Measurements from ENCODE around the gene KIF4B. TPM values are rescaled to one million over a fixed set of nuclear protein-coding genes. Genes with fewer than 3 reads are reported as not detected.

Gene KIF4B
- total RNA-seq, 1 experiment from 2014 or later = 0.07 TPM

DNA sequence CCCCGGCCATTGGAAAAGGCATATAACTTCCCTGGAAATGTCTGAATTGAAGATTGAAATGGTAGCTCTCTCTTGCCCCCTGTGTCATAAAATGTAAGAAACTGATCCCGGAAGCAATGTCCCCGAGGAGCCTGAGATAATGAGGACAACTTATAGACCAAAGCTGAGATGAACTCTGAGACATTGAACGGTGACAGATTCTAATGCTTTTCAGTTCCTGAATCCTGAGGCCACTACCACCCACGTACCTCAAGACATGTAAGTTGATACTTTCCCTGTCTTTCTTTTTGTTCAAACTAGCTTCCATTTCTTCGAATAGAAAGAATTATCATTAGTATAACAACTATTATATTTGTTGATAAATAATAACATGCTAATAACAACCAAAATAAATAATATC is 51.0 kb downstream of the KIF4B start:
- H3K4me2 ChIP-seq (ENCODE audit: insufficient read depth, insufficient read length, low read length) = no peak overlapping the region
- H3K79me2 ChIP-seq (ENCODE audit: insufficient read depth, low read length) = no peaks in the 10 kb centered on the region
- Mint-ChIP-seq H3K4me3 (no peak overlapping the region), H3K9me3 (0 out of 5 replicates have a peak, but pooled peaks cover 0 to 3% of the 10 kb centered on the region in 2 experiments), H3K36me3 (ENCODE audit: insufficient read depth in 1 of 3, low read depth in 3 of 3) (no peaks in the 10 kb centered on the region), H3K27me3 (ENCODE audit: low read depth) (no peaks in the 10 kb centered on the region), H3K27ac (no peak overlapping the region), H3K4me1 (no peaks in the 10 kb centered on the region; a peak in 1 of 4 replicates)
- H3K79me1 ChIP-seq (ENCODE audit: insufficient read depth, low read depth, low read length, poor library complexity, severe bottlenecking) = no peaks in the 10 kb centered on the region
- H3K18ac ChIP-seq (ENCODE audit: insufficient read length, low read depth, low read length) = no peak overlapping the region
- H3K4me1 ChIP-seq (ENCODE audit: insufficient read depth, low read length) = no peaks in the 10 kb centered on the region
- H3K56ac ChIP-seq (ENCODE audit: insufficient read length, low read depth, low read length) = no peak overlapping the region
- H3K4ac ChIP-seq (ENCODE audit: low read depth, low read length) = no peak overlapping the region
- WGBS (ENCODE audit: extremely low coverage, insufficient read length, low lambda C conversion rate) = no CpG with 5 or more reads among the region's 6 CpGs
- no peak overlapping the region for H2BK5ac ChIP-seq (ENCODE audit: insufficient read length, low read length)
- no peak overlapping the region for H3K9ac ChIP-seq (ENCODE audit: extremely low read depth, insufficient read length, low read length)
- DNase-seq = no peak
- no peaks in the 10 kb centered on the region for H3K23me2 ChIP-seq (ENCODE audit: insufficient read length, low read depth, low read length, poor library complexity, severe bottlenecking)
- no peak overlapping the region for H2AFZ ChIP-seq (ENCODE audit: low read length)
- no peak overlapping the region for H3K27ac ChIP-seq (ENCODE audit: insufficient read length, low read depth, low read length)
- H2BK12ac ChIP-seq (ENCODE audit: insufficient read length, low read depth, low read length) = no peak overlapping the region
- no peak overlapping the region for H2BK20ac ChIP-seq (ENCODE audit: low read depth, low read length, poor library complexity, severe bottlenecking)
- no peak overlapping the region for H2BK15ac ChIP-seq (ENCODE audit: low read depth, low read length)
- TF ChIP-seq, protein P1, sequence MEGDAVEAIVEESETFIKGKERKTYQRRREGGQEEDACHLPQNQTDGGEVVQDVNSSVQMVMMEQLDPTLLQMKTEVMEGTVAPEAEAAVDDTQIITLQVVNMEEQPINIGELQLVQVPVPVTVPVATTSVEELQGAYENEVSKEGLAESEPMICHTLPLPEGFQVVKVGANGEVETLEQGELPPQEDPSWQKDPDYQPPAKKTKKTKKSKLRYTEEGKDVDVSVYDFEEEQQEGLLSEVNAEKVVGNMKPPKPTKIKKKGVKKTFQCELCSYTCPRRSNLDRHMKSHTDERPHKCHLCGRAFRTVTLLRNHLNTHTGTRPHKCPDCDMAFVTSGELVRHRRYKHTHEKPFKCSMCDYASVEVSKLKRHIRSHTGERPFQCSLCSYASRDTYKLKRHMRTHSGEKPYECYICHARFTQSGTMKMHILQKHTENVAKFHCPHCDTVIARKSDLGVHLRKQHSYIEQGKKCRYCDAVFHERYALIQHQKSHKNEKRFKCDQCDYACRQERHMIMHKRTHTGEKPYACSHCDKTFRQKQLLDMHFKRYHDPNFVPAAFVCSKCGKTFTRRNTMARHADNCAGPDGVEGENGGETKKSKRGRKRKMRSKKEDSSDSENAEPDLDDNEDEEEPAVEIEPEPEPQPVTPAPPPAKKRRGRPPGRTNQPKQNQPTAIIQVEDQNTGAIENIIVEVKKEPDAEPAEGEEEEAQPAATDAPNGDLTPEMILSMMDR (conservative IDR thresholded peaks at IDR 0.05) = no peak
- H2AK5ac ChIP-seq (ENCODE audit: insufficient read length, low read length) = no peak overlapping the region
- H3K23ac ChIP-seq (ENCODE audit: insufficient read length, low read depth, low read length) = no peak overlapping the region
- H3T11ph ChIP-seq (ENCODE audit: low read length) = no peak overlapping the region
- no peak overlapping the region for H4K5ac ChIP-seq (ENCODE audit: insufficient read length, low read depth, low read length)
- H4K8ac ChIP-seq (replicated peaks; ENCODE audit: insufficient read length, low read depth, low read length) = no peak overlapping the region
- no peaks in the 10 kb centered on the region for H3K9me3 ChIP-seq (ENCODE audit: control insufficient read depth, low read depth, low read length)
- H3K27me3 ChIP-seq (ENCODE audit: insufficient read depth, low read length) = no peaks in the 10 kb centered on the region
- no peak overlapping the region for H3K14ac ChIP-seq (ENCODE audit: insufficient read depth, low read length)
- H4K20me1 ChIP-seq (ENCODE audit: control insufficient read depth, insufficient read depth, insufficient read length) = no peaks in the 10 kb centered on the region
- H4K91ac ChIP-seq (ENCODE audit: insufficient read length, low read depth, low read length) = no peak overlapping the region
- H2BK120ac ChIP-seq (ENCODE audit: low read depth, low read length, poor library complexity, severe bottlenecking) = no peak overlapping the region

All from H9 (cell line).